ENCODE measurements around the gene DMD.

- TF ChIP-seq POLR2A (IDR thresholded peaks at IDR 0.05; ENCODE audit: low read length) (no peak), CTCF (IDR thresholded peaks at IDR 0.05) (no peak), REST (IDR thresholded peaks at IDR 0.05) (no peak), RFX5 (IDR thresholded peaks at IDR 0.05) (no peak), MAZ (IDR thresholded peaks at IDR 0.05; ENCODE audit: borderline replicate concordance, low read depth, low read length) (no peak), KDM1A (IDR thresholded peaks at IDR 0.05; ENCODE audit: low read depth) (no peak), CEBPB (IDR thresholded peaks at IDR 0.05) (no peak), RNF2 (IDR thresholded peaks at IDR 0.05; ENCODE audit: borderline replicate concordance, low read depth) (no peak), ESRRA (IDR thresholded peaks at IDR 0.05; ENCODE audit: borderline replicate concordance, low read length) (no peak), ZC3H11A (IDR thresholded peaks at IDR 0.05) (no peak), CBX2 (IDR thresholded peaks at IDR 0.05; ENCODE audit: borderline replicate concordance, low read depth) (no peak), RCOR1 (IDR thresholded peaks at IDR 0.05; ENCODE audit: low read depth, low read length) (no peak), NFE2L2 (conservative IDR thresholded peaks at IDR 0.05; ENCODE audit: low read length) (no peak)
These were observed 359.1 kb downstream of the DMD start for GRCh38 chrX:32852203-32852602.

All from A549 (cell line).